ENCODE measurements around the gene RGS1.

RGS1 gene

GRCh38 chr1:192550922-192551534 lies 24.5 kb upstream of the RGS1 start:
- peak overlapping the region in 12 of 21 experiments; percentile 5 to 81 (median 51) for H3K27ac ChIP-seq

GRCh38 chr1:192552760-192553191 lies 22.8 kb upstream of the RGS1 start:
- no peak overlapping the region for H3K4me3 ChIP-seq
- peak overlapping the region in 5 of 21 experiments; percentile 11 to 81 (median 34) for H3K27ac ChIP-seq

More at GRCh38 chr1:192550922-192551534, 24.5 kb upstream of the RGS1 start:
- H3K4me3 ChIP-seq = no peak overlapping the region

GRCh38 chr1:192553741-192554140 lies 21.8 kb upstream of the RGS1 start:
- Histone ChIP-seq H3K4me3 (no peak overlapping the region), H3K27ac (peak overlapping the region in 2 of 21 experiments; percentile 69 to 81)

- no peak overlapping the region for H3K27ac ChIP-seq
- no peak overlapping the region for H3K4me3 ChIP-seq
Observed at GRCh38 chr1:192554904-192555303, 20.7 kb upstream of the RGS1 start.

GRCh38 chr1:192555399-192555798 lies 20.2 kb upstream of the RGS1 start:
- no peak overlapping the region for H3K4me3 ChIP-seq
- H3K27ac ChIP-seq = no peak overlapping the region

- peak overlapping the region in 6 of 21 experiments; percentile 51 to 74 (median 70) for H3K27ac ChIP-seq
Observed at GRCh38 chr1:192557841-192558595, 17.6 kb upstream of the RGS1 start.

GRCh38 chr1:192559115-192560006 lies 16.2 kb upstream of the RGS1 start:
- Histone ChIP-seq H3K27ac (peak overlapping the region in 15 of 21 experiments; percentile 10 to 74 (median 51)), H3K4me3 (no peak overlapping the region)

More at GRCh38 chr1:192557841-192558595, 17.6 kb upstream of the RGS1 start:
- no peak overlapping the region for H3K4me3 ChIP-seq

- Histone ChIP-seq H3K27ac (no peak overlapping the region), H3K4me3 (no peak overlapping the region)
Observed at GRCh38 chr1:192561301-192561700, 14.3 kb upstream of the RGS1 start.

- Histone ChIP-seq H3K27ac (peak overlapping the region in 1 of 21 experiments; percentile 18), H3K4me3 (no peak overlapping the region)
Observed at GRCh38 chr1:192563129-192563528, 12.4 kb upstream of the RGS1 start.

GRCh38 chr1:192564099-192564498 lies 11.5 kb upstream of the RGS1 start:
- no peak overlapping the region for H3K4me3 ChIP-seq
- H3K27ac ChIP-seq = no peak overlapping the region

GRCh38 chr1:192565946-192566345 lies 9.6 kb upstream of the RGS1 start:
- Histone ChIP-seq H3K4me3 (no peak overlapping the region), H3K27ac (no peak overlapping the region)

GRCh38 chr1:192566657-192567056 lies 8.9 kb upstream of the RGS1 start:
- no peak overlapping the region for H3K4me3 ChIP-seq
- H3K27ac ChIP-seq = no peak overlapping the region

- H3K4me3 ChIP-seq = no peak overlapping the region
- no peak overlapping the region for H3K27ac ChIP-seq
Observed at GRCh38 chr1:192568063-192568462, 7.5 kb upstream of the RGS1 start.

- peak overlapping the region in 3 of 21 experiments; percentile 10 to 47 (median 45) for H3K27ac ChIP-seq
- no peak overlapping the region for H3K4me3 ChIP-seq
Observed at GRCh38 chr1:192571668-192572067, 3.9 kb upstream of the RGS1 start.

- peak overlapping the region in 4 of 21 experiments; percentile 1 to 47 (median 34) for H3K27ac ChIP-seq
- H3K4me3 ChIP-seq = no peak overlapping the region
Observed at GRCh38 chr1:192573499-192573898, 2.1 kb upstream of the RGS1 start.

- no peak overlapping the region for H3K4me3 ChIP-seq
- H3K27ac ChIP-seq = peak overlapping the region in 1 of 21 experiments; percentile 47
Observed at GRCh38 chr1:192574073-192574472, 1.5 kb upstream of the RGS1 start.

GRCh38 chr1:192576190-192577144 lies 894 bp downstream of the RGS1 start:
- H3K27ac ChIP-seq = peak overlapping the region in 12 of 21 experiments; percentile 12 to 85 (median 67)
- H3K4me3 ChIP-seq = peak overlapping the region in 5 of 7 experiments; percentile 10 to 33 (median 26)
